GM12878 (cell line): ENCODE measurements around the gene CD96. TPM values are rescaled to one million over a fixed set of nuclear protein-coding genes. Genes with fewer than 3 reads are reported as not detected.

Experiments
- ATAC-seq: fragments of 200-7000 bp; cut with Tn5 transposase; 3 replicates; pipeline ENCODE4 v1.9.1; 2020; ENCODE audit warnings: mild to moderate bottlenecking, moderate library complexity
- BruUV-seq: library from RNA; stranded (reverse); fragments of 400-500 nt; replicated peaks from 2 replicates; lab custom pipeline; 2021; lab: Mats Ljungman, UMichigan
- CTCF ChIA-PET: fragments of 300-600 bp; sonication (Branson Sonifier 250); formaldehyde crosslinking; extraction: SDS; loops from one replicate; lab custom pipeline; 2021; ENCODE audit warnings: inconsistent platforms; lab: Yijun Ruan, JAX
- POLR2A ChIA-PET: fragments of 350-600 bp; formaldehyde crosslinking; extraction: SDS; loops from one replicate; lab custom pipeline; 2021; ENCODE audit warnings: inconsistent platforms; lab: Charles Lee
- RAD21 ChIA-PET: fragments of 300-600 bp; sonication (Branson Sonifier 250); formaldehyde crosslinking; loops from one replicate; lab custom pipeline; 2023; ENCODE audit warnings: antibody characterized with exemption; ENCODE audit not compliant: unreplicated experiment; lab: Charles Lee
- SMC1A ChIA-PET: fragments of 300-600 bp; sonication (Branson Sonifier 250); formaldehyde crosslinking; loops from one replicate; lab custom pipeline; 2023; ENCODE audit not compliant: unreplicated experiment, uncharacterized antibody; lab: Charles Lee
- DNase-seq: peaks from one replicate; pipeline ENCODE4 v3.0.0-alpha.2; 2011; ENCODE audit warnings: low read depth, low spot score
- FAIRE-seq: peaks from 3 replicates; lab custom pipeline; 2011; peaks lifted over from hg19 to GRCh38; lab: Jason Lieb, UNC
- H2AFZ ChIP-seq: 2 replicates; pipeline ENCODE4 v1.6.0; 2011; ENCODE audit warnings: low read depth, low read length, control low read depth; ENCODE audit not compliant: control insufficient read depth
- H3K27ac ChIP-seq: 2 replicates; pipeline ENCODE4 v1.5.1; 2011; ENCODE audit warnings: control low read depth; ENCODE audit not compliant: control insufficient read depth, insufficient read depth
- H3K27me3 ChIP-seq, 2 experiments: replicated peaks in 1 of 2; 2 replicates each; pipeline versions ENCODE4 v1.6.0 to v1.6.1; 2011; ENCODE audit warnings: low read length in 1 of 2; ENCODE audit not compliant: control insufficient read depth in 2 of 2, insufficient read depth in 2 of 2
- H3K36me3 ChIP-seq, 2 experiments: 2 replicates each; pipeline ENCODE4 v1.5.1; 2011; ENCODE audit warnings: low read length in 1 of 2; ENCODE audit not compliant: control insufficient read depth in 2 of 2, insufficient read depth in 2 of 2
- H3K4me1 ChIP-seq: 2 replicates; pipeline ENCODE4 v1.6.1; 2011; ENCODE audit warnings: mild to moderate bottlenecking, low read length, moderate library complexity, mixed read lengths; ENCODE audit not compliant: control insufficient read depth, insufficient read depth
- H3K4me2 ChIP-seq: 2 replicates; pipeline ENCODE4 v1.6.0; 2011; ENCODE audit warnings: control low read depth; ENCODE audit not compliant: control insufficient read depth, insufficient read depth
- H3K4me3 ChIP-seq: fragments of 200-600 bp; sonication (generic); 2 replicates; pipeline ENCODE4 v1.5.1; 2016
- H3K79me2 ChIP-seq: 2 replicates; pipeline ENCODE4 v1.6.0; 2011; ENCODE audit warnings: low read length; ENCODE audit not compliant: control insufficient read depth, insufficient read depth
- H3K9ac ChIP-seq: 2 replicates; pipeline ENCODE4 v1.8.0; 2011; ENCODE audit warnings: low read length, control low read depth, mixed read lengths; ENCODE audit not compliant: control insufficient read depth, insufficient read depth
- H3K9me3 ChIP-seq: replicated peaks from 3 replicates; pipeline ENCODE4 v1.5.1; 2011; ENCODE audit warnings: mild to moderate bottlenecking, low read length; ENCODE audit not compliant: control insufficient read depth, insufficient read depth
- H4K20me1 ChIP-seq: 2 replicates; pipeline ENCODE4 v1.6.0; 2011; ENCODE audit not compliant: control insufficient read depth, insufficient read depth
- CREB1 ChIP-seq: IDR thresholded peaks from 2 replicates; pipeline ENCODE4 v1.6.1; 2012; ENCODE audit warnings: low read depth, mild to moderate bottlenecking, inconsistent platforms
- MTA3 ChIP-seq: IDR thresholded peaks from 2 replicates; pipeline ENCODE4 v1.6.1; 2012; ENCODE audit warnings: low read length, inconsistent platforms, borderline replicate concordance
- NFYB ChIP-seq: IDR thresholded peaks from 2 replicates; pipeline ENCODE4 v1.6.1; 2011; ENCODE audit warnings: low read depth, mild to moderate bottlenecking, low read length, improper control_type of control experiment, moderate library complexity; ENCODE audit not compliant: insufficient read depth
- RB1 ChIP-seq: fragments of 450-650 bp; formaldehyde crosslinking; IDR thresholded peaks from 2 replicates; pipeline ENCODE4 v1.6.1; 2017; ENCODE audit warnings: mild to moderate bottlenecking, borderline replicate concordance
- RELB ChIP-seq: fragments of 450-650 bp; IDR thresholded peaks from 2 replicates; pipeline ENCODE4 v1.6.1; 2017; ENCODE audit warnings: low read depth, mild to moderate bottlenecking, moderate library complexity
- RFX5 ChIP-seq: IDR thresholded peaks from 2 replicates; pipeline ENCODE4 v1.6.1; 2011; ENCODE audit warnings: low read depth, low read length, improper control_type of control experiment
- SIX5 ChIP-seq: IDR thresholded peaks from 2 replicates; pipeline ENCODE4 v1.6.1; 2011; ENCODE audit warnings: mild to moderate bottlenecking, low read depth, low read length, moderate library complexity; ENCODE audit not compliant: severe bottlenecking
- SMAD5 ChIP-seq: IDR thresholded peaks from 2 replicates; pipeline ENCODE4 v1.6.1; 2016; ENCODE audit warnings: antibody characterized with exemption, low read depth
- SP1 ChIP-seq: IDR thresholded peaks from one replicate; pipeline ENCODE4 v1.6.1; 2011; ENCODE audit warnings: low read depth, low read length
- SPI1 ChIP-seq: IDR thresholded peaks from 2 replicates; pipeline ENCODE4 v1.6.1; 2011; ENCODE audit warnings: low read depth, mild to moderate bottlenecking, low read length, moderate library complexity, borderline replicate concordance; ENCODE audit not compliant: insufficient read depth
- STAT1 ChIP-seq: fragments of 450-650 bp; conservative IDR thresholded peaks from 2 replicates; pipeline ENCODE4 v1.6.1; 2014; ENCODE audit warnings: antibody characterized with exemption, mild to moderate bottlenecking
- STAT3 ChIP-seq: IDR thresholded peaks from 2 replicates; pipeline ENCODE4 v1.6.1; 2011; ENCODE audit warnings: low read depth, low read length, improper control_type of control experiment
- TBL1XR1 ChIP-seq: IDR thresholded peaks from 2 replicates; pipeline ENCODE4 v1.6.1; 2012; ENCODE audit warnings: low read depth, low read length, improper control_type of control experiment
- ZZZ3 ChIP-seq: IDR thresholded peaks from 2 replicates; pipeline ENCODE4 v1.6.1; 2011; ENCODE audit warnings: low read depth; ENCODE audit not compliant: control insufficient read depth, insufficient read length
- in situ Hi-C: fragments of 300-500 bp; cut with MboI; formaldehyde crosslinking; loops from 9 replicates; pipeline ENCODE4 v1.14.3; 2018; ENCODE audit warnings: mixed read lengths
- intact Hi-C: fragments of 100-400 bp; cut with micrococcal nuclease; formaldehyde crosslinking; loops from one replicate; pipeline ENCODE4 v1.14.2; 2022; ENCODE audit not compliant: unreplicated experiment
- polyA plus RNA-seq, 11 experiments: library from polyadenylated mRNA; depleted of rRNA in 4 of 11; unstranded in 6 of 11; stranded (reverse) in 5 of 11; fragments of >200 nt; fragmentation: Nextera tagmentation in 4 of 11; fragmentation: Illumina TruSeq in 1 of 11; extraction: Ambion mirVana in 4 of 11; extraction: Trizol in 1 of 11; gene quantifications; 1 replicate in 1 of 11; 2 replicates in 10 of 11; pipeline versions ENCODE4 v1.2.1 to v1.2.3, GENCODE V29; 2011 to 2016; ENCODE audit warnings: inconsistent platforms in 2 of 11, missing spikeins in 2 of 11, low read depth in 1 of 11
- total RNA-seq, 4 experiments: library from RNA; depleted of rRNA in 3 of 4; stranded (reverse); fragments of >200 nt in 3 of 4; fragmentation: Illumina TruSeq in 1 of 4; extraction: Trizol in 1 of 4; gene quantifications; 2 replicates each; pipeline versions ENCODE4 v1.2.1 to v1.2.3, GENCODE V29; 2013 to 2021
- TF ChIP-seq, protein P1 (sequence below): IDR thresholded peaks from 2 replicates; pipeline ENCODE4 v1.6.1; 2012; ENCODE audit warnings: low read length, inconsistent platforms
- TF ChIP-seq, protein P2 (sequence below): fragments of 450-650 bp; IDR thresholded peaks from 2 replicates; pipeline ENCODE4 v1.6.1; 2014; ENCODE audit warnings: mild to moderate bottlenecking

Gene CD96
- total and polyA plus RNA-seq, 10 of the 15 experiments (the other 5 are each of a cell fraction or from before 2014, with no cell fraction given): 0.13 to 10.1 (median 0.47) TPM

GRCh38 chr3:111568911-111569310, 26.9 kb downstream of the CD96 start:
- H3K4me3 ChIP-seq: no peak overlapping the region
- no peak for TF ChIP-seq SPI1
- TF ChIP-seq, protein P1, sequence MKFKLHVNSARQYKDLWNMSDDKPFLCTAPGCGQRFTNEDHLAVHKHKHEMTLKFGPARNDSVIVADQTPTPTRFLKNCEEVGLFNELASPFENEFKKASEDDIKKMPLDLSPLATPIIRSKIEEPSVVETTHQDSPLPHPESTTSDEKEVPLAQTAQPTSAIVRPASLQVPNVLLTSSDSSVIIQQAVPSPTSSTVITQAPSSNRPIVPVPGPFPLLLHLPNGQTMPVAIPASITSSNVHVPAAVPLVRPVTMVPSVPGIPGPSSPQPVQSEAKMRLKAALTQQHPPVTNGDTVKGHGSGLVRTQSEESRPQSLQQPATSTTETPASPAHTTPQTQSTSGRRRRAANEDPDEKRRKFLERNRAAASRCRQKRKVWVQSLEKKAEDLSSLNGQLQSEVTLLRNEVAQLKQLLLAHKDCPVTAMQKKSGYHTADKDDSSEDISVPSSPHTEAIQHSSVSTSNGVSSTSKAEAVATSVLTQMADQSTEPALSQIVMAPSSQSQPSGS: no peak
- no peak for TF ChIP-seq RB1
- no peak for TF ChIP-seq RFX5
- no peak for TF ChIP-seq RELB
- TF ChIP-seq CREB1: no peak
- no peak for TF ChIP-seq STAT1
- TF ChIP-seq MTA3: no peak
- TF ChIP-seq SP1: no peak
- TF ChIP-seq STAT3: no peak
- no peak for TF ChIP-seq SMAD5
- TF ChIP-seq TBL1XR1: no peak
- TF ChIP-seq, protein P2, sequence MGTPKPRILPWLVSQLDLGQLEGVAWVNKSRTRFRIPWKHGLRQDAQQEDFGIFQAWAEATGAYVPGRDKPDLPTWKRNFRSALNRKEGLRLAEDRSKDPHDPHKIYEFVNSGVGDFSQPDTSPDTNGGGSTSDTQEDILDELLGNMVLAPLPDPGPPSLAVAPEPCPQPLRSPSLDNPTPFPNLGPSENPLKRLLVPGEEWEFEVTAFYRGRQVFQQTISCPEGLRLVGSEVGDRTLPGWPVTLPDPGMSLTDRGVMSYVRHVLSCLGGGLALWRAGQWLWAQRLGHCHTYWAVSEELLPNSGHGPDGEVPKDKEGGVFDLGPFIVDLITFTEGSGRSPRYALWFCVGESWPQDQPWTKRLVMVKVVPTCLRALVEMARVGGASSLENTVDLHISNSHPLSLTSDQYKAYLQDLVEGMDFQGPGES: no peak
- TF ChIP-seq NFYB: no peak
- TF ChIP-seq SIX5: no peak
- no peak for TF ChIP-seq ZZZ3
- DNase-seq (no peak), FAIRE-seq (no peak), ATAC-seq (no peak)
- in situ Hi-C loops: no loop called here
- no peaks in the 10 kb centered on the region for H3K79me2 ChIP-seq
- ChIA-PET POLR2A (no interaction called here), CTCF (interaction anchor here (0.9 to 1.3 kb wide), 4 partner anchors 9 to 101 kb away, joined by 3 to 4 read pairs (median 3); no protein-coding TSS in a partner anchor), SMC1A (no interaction called here), RAD21 (no interaction called here)
- H3K36me3 ChIP-seq: no peaks in the 10 kb centered on the region
- H3K4me2 ChIP-seq: no peak overlapping the region
- intact Hi-C loops: no loop called here
- H3K27ac ChIP-seq: no peak overlapping the region
- BruUV-seq: no TSS peak
- H4K20me1 ChIP-seq: no peaks in the 10 kb centered on the region
- H3K9me3 ChIP-seq: no peaks in the 10 kb centered on the region
- no peaks in the 10 kb centered on the region for H3K4me1 ChIP-seq
- no peaks in the 10 kb centered on the region; a peak in 1 of 4 replicates for H3K27me3 ChIP-seq
- H3K9ac ChIP-seq: no peak overlapping the region
- H2AFZ ChIP-seq: no peak overlapping the region
